A673 (cell line): ENCODE data around the gene MYO5B.

ENCODE experiments used
- CTCF ChIP-seq: fragments of 300-800, 200-600 bp; sonication (generic); conservative IDR thresholded peaks from 2 replicates; pipeline ENCODE4 v1.5.1; 2017; ENCODE audit warnings: low read depth, mild to moderate bottlenecking, antibody characterized with exemption, low read length, moderate library complexity, mixed read lengths
- EZH2 ChIP-seq: fragments of 200-600 bp; sonication (generic); IDR thresholded peaks from 2 replicates; pipeline ENCODE4 v1.6.1; 2017; ENCODE audit warnings: borderline replicate concordance, low read depth, mild to moderate bottlenecking, mixed read lengths, antibody characterized with exemption, low read length; ENCODE audit not compliant: poor library complexity, severe bottlenecking

DNA sequence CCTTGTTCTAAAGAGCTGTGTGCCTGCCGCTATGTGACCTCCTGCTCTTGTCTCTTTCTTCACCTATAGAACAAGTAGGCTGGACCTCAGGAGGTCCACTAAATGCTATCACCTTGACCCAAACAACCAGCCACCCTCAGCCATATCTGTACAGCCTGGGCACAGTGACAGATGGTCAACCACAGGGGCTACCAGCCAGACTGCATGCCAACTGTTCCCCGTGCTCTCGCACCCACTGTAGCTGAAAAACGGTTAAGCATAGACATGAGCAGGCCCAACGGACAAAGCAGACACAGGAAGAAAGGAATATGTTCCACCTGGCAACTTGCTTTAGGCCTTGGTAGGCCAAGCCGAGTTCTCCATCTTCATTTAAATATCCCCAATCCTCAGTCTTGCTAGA, 338.5 kb downstream of the MYO5B start:
- no peak for TF ChIP-seq CTCF
- TF ChIP-seq EZH2 = no peak
